ENCODE results near the gene URB1.
"Not testable (repeated sequence)": the region's sequence is repeated elsewhere in the genome, so short reads cannot be mapped to it uniquely, and the experiment has no call there.

Gene URB1

GRCh38 chr21:32320059-32320458 lies 72.8 kb downstream of the URB1 start:
- DNase-seq (ENCODE audit: extremely low read depth in 1 of 2, low read depth in 1 of 2): no peak

GRCh38 chr21:32319012-32319411 lies 73.8 kb downstream of the URB1 start:
- no peak for DNase-seq (ENCODE audit: extremely low read depth in 1 of 2, low read depth in 1 of 2)

GRCh38 chr21:32317726-32318125 lies 75.1 kb downstream of the URB1 start:
- no peak for DNase-seq (ENCODE audit: extremely low read depth in 1 of 2, low read depth in 1 of 2)

- no peak for DNase-seq (ENCODE audit: extremely low read depth in 1 of 2, low read depth in 1 of 2)
Observed at GRCh38 chr21:32316361-32317215, 76.2 kb downstream of the URB1 start.

- no peak for DNase-seq (ENCODE audit: extremely low read depth in 1 of 2, low read depth in 1 of 2)
Observed at GRCh38 chr21:32315511-32316281, 77.1 kb downstream of the URB1 start.

- DNase-seq (ENCODE audit: extremely low read depth in 1 of 2, low read depth in 1 of 2): no peak
Observed at GRCh38 chr21:32314806-32315205, 78.0 kb downstream of the URB1 start.

- DNase-seq (ENCODE audit: extremely low read depth in 1 of 2, low read depth in 1 of 2): no peak
Observed at GRCh38 chr21:32312976-32313375, 79.8 kb downstream of the URB1 start.

GRCh38 chr21:32312326-32312725 lies 80.5 kb downstream of the URB1 start:
- no peak for DNase-seq (ENCODE audit: extremely low read depth in 1 of 2, low read depth in 1 of 2)

GRCh38 chr21:32311621-32312020 lies 81.2 kb downstream of the URB1 start:
- no peak for DNase-seq (ENCODE audit: extremely low read depth in 1 of 2, low read depth in 1 of 2)

GRCh38 chr21:32310976-32311375 lies 81.8 kb downstream of the URB1 start:
- DNase-seq (ENCODE audit: extremely low read depth in 1 of 2, low read depth in 1 of 2): not testable (repeated sequence)

- no peak for DNase-seq (ENCODE audit: extremely low read depth in 1 of 2, low read depth in 1 of 2)
Observed at GRCh38 chr21:32309906-32310460, 82.8 kb downstream of the URB1 start.

GRCh38 chr21:32308696-32309095 lies 84.1 kb downstream of the URB1 start:
- DNase-seq (ENCODE audit: extremely low read depth in 1 of 2, low read depth in 1 of 2): no peak

GRCh38 chr21:32307706-32308105 lies 85.1 kb downstream of the URB1 start:
- DNase-seq (ENCODE audit: extremely low read depth in 1 of 2, low read depth in 1 of 2): no peak

GRCh38 chr21:32306021-32306780 lies 86.6 kb downstream of the URB1 start:
- no peak for DNase-seq (ENCODE audit: extremely low read depth in 1 of 2, low read depth in 1 of 2)

- no peak for DNase-seq (ENCODE audit: extremely low read depth in 1 of 2, low read depth in 1 of 2)
Observed at GRCh38 chr21:32304998-32305397, 87.8 kb downstream of the URB1 start.

- no peak for DNase-seq (ENCODE audit: extremely low read depth in 1 of 2, low read depth in 1 of 2)
Observed at GRCh38 chr21:32303385-32303784, 89.4 kb downstream of the URB1 start.

GRCh38 chr21:32302560-32302959 lies 90.3 kb downstream of the URB1 start:
- DNase-seq (ENCODE audit: extremely low read depth in 1 of 2, low read depth in 1 of 2): no peak

GRCh38 chr21:32301596-32301995 lies 91.2 kb downstream of the URB1 start:
- no peak for DNase-seq (ENCODE audit: extremely low read depth in 1 of 2, low read depth in 1 of 2)

- DNase-seq (ENCODE audit: extremely low read depth in 1 of 2, low read depth in 1 of 2): no peak
Observed at GRCh38 chr21:32300117-32300681, 92.6 kb downstream of the URB1 start.

- no peak for DNase-seq (ENCODE audit: extremely low read depth in 1 of 2, low read depth in 1 of 2)
Observed at GRCh38 chr21:32299695-32300094, 93.1 kb downstream of the URB1 start.

GRCh38 chr21:32298658-32299081 lies 94.1 kb downstream of the URB1 start, which contains the start of gene MRAP:
Gene MRAP, plus strand, starts transcription at chr21:32298855. Its CDS starts 117 bp downstream, at chr21:32298972.
- no peak for DNase-seq (ENCODE audit: extremely low read depth in 1 of 2, low read depth in 1 of 2)

Measured in activated CD8-positive, alpha-beta memory T cell treated with anti-CD3 and anti-CD28 coated beads for 1 hour (primary cell).